ENCODE results near the gene GRK2.
A peak's percentile ranks its signal among the peaks of the same experiment; 100 is the strongest.

Gene GRK2

GRCh38 chr11:67271205-67271540 lies 4.9 kb downstream of the GRK2 start:
- DNase-seq = no peak

- DNase-seq = peak in 2 of 4 experiments; percentile 26 to 43
Measured at GRCh38 chr11:67271541-67272284, 5.4 kb downstream of the GRK2 start.

GRCh38 chr11:67272327-67273259 lies 6.3 kb downstream of the GRK2 start:
- no peak for DNase-seq

GRCh38 chr11:67273260-67273990 lies 7.2 kb downstream of the GRK2 start:
- DNase-seq = no peak

DNA sequence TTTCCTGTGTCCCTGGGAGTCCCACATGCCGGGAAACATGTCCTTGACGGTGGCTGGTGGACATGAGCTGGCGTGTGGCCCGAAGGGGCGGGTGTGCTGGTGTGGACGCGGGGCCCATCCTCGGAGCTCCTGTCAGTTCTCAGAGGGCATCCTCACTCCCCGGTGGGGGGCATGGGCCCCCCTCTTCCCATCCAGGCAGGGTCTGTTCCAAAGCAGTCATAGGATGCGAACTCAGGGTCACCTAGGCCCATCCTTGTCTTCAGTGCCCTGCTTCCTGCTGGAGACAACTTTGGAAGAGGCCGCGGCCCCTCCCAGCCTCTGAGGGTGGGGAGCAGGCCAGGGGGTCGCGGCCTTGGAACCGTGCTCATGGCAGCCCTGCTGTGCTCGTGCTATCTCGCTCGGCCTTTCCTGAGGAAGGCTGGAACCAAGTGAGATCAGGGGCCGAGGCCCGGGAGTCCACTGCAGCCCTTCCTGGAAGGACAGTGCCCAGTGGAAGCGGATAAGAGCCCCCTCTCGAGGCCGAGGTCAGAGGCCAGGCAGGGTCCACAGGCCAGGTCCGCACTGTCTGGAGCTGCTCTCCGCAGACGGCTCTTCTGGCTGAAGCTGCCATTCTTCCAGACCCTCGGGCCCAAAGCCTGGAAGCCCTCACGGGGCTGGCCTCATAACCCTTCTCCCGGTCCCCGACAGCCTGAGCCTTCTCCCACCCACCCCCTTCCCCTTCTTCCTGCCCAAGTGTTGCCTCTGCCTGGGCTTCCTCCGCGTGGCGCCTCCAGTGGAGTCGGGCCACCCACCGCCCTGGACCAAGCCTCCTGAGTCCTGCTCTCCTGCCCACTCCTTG lies 8.7 kb downstream of the GRK2 start:
- no peak for DNase-seq

DNA sequence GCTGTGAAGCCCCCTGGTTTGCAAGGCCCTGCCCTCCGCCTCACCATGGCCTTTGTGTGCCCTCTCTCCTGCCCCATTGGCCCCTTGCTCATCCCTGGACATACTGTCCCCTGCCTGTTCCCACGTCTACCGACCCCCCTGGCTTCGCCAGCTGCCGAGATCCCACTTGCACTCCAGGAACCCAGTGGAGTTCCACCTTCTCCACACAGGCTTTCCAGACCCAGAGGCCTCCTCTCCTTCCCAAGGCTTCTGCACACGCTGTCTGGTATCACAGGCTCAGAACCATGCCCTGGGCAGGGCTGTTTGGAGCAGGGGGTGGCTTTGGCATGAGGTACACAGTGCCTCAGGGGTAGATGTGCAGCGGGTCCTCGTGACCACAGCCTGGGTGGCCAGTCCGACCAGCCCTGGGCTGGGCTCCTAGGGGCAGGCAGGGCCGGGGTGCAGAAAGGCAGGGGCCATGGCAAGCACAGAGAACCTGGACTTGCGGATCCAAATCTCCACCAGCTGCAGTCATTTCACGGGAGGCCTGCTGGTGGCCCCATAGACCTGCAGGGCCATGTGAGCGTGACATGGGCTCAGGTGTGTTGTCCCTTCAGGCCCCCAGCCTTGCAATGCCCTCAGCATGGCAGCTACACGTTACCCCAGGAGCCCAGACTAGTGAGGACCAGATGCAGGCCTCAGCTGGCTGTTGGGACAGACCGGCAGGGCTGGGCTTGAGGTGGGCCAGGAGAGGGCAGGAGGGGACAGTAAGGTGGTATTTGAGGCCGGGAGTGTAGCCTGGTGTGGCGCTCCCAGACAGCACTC lies 9.5 kb downstream of the GRK2 start:
- DNase-seq = no peak

DNA sequence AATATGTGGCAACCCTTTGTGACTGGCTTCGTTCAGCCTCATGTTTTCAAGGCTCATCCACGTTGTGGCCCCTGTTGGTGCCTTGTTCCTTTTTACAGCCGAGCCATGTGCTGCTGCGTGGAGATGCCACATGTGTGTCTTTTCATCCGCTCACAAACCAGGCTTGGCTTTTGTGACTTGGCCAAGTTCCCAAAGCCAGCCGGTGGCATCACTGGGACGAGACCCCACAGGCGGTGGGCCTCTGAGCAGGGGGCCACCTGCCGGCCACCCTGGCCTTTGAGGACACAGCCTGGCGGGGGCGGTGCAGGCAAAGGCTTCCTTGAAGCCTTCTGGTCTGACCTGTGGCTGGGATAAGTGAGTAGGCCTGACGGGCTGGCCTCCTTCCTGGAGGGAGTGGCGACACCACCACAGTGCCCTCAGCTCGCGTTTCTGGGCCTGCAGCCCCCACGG lies 10.5 kb downstream of the GRK2 start:
- DNase-seq = no peak

- DNase-seq = peak; percentile 40 to 86 (median 67)
Measured at GRCh38 chr11:67277231-67277961, 11.1 kb downstream of the GRK2 start.

- no peak for DNase-seq
Measured at GRCh38 chr11:67278135-67278938, 12.1 kb downstream of the GRK2 start.

DNA sequence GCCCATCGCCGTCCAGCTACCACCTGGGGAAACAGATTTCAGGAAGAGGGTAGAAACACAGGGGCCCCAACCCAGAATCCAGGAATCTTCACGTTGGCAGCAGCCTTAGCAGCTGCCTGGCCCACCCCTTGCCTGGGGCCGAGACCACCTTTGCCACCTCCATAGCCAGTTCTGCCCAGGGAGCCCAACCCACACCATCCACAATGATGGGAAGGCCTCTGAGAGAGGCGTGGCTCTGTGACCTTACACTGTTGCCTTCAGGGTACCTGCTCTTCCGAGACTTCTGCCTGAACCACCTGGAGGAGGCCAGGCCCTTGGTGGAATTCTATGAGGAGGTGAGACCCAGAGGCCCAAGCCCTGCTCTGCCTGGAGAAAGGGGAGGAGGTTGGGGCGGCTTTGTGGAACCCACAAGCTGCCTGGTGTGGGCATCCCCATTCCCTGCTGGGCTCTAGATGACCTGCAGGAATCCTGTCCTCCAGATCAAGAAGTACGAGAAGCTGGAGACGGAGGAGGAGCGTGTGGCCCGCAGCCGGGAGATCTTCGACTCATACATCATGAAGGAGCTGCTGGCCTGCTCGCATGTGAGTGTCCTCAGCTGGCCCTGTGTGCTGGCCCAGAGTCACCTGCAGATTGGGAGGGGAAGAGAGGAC lies 12.8 kb downstream of the GRK2 start:
- DNase-seq = no peak

GRCh38 chr11:67279589-67280340 lies 13.5 kb downstream of the GRK2 start:
- no peak for DNase-seq

- DNase-seq = no peak
Measured at GRCh38 chr11:67280341-67280787, 14.1 kb downstream of the GRK2 start.

- DNase-seq = no peak
Measured at GRCh38 chr11:67280788-67281551, 14.7 kb downstream of the GRK2 start.

GRCh38 chr11:67281552-67282150 lies 15.4 kb downstream of the GRK2 start:
- DNase-seq = no peak

DNA sequence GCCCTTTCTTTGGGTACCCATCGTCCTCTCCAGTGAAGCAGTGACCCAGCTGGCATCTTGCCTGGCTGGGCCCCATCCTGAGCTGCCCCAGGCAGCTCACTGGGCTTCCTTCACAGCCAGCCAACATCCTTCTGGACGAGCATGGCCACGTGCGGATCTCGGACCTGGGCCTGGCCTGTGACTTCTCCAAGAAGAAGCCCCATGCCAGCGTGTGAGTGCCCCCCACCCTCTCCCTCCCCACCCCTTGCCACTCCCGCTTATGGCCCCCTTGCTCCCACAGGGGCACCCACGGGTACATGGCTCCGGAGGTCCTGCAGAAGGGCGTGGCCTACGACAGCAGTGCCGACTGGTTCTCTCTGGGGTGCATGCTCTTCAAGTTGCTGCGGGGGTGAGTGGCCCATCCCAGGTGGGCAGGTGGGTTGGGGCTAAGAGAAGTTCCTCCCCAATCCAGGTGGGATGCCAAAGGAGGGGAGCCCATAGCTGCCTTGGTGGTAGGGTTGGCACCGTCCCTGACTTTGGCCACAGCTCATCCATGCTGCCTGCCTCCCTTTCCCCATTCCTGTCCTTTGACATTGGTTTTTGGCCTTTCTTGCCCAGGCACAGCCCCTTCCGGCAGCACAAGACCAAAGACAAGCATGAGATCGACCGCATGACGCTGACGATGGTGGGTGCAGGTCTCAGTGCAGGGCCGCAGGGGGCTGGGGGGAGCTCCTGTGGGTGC lies 16.0 kb downstream of the GRK2 start:
- no peak for DNase-seq

DNA sequence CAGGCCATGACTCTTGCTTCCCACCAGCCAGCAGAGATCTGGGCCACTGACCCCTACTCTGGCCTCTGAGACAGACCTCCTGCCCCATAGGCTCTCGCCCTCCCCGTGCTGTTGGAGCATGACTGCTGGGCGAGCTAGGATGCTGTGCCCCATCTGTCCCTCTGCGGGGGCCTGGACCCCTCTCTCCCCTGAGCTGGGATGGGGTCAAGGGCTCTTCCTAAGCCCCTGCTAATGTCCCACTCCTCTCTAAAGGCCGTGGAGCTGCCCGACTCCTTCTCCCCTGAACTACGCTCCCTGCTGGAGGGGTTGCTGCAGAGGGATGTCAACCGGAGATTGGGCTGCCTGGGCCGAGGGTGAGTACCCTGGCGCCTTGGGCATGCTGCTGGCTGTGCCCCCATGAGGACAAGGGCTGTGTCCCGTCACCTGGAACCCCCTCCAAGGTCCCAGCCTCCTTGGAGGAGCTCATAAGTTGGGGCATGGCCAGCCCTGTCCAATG lies 16.7 kb downstream of the GRK2 start:
- no peak for DNase-seq

Data from activated CD4-positive, CD25-positive, alpha-beta regulatory T cell (primary cell).